Neutrophil (primary cell): Measurements from ENCODE around the gene ZBTB16.

Experiments used
- H3K27ac ChIP-seq: fragments of 200-600 bp; sonication (generic); 2 replicates; pipeline ENCODE4 v1.5.1; 2016; ENCODE audit warnings: mild to moderate bottlenecking, moderate library complexity
- H3K27me3 ChIP-seq: fragments of 200-600 bp; sonication (generic); 2 replicates; pipeline ENCODE4 v1.6.0; 2016; ENCODE audit warnings: mild to moderate bottlenecking
- H3K36me3 ChIP-seq: fragments of 200-600 bp; sonication (generic); 2 replicates; pipeline ENCODE4 v1.5.1; 2017
- H3K4me1 ChIP-seq, 2 experiments: fragments of 200-600 bp in 1 of 2; sonication (generic) in 1 of 2; 1 replicate in 1 of 2; 2 replicates in 1 of 2; pipeline versions ENCODE4 v1.5.1 to v1.6.1; 2013 to 2016; ENCODE audit warnings: low read depth in 1 of 2, low read length in 1 of 2, mild to moderate bottlenecking in 1 of 2, moderate library complexity in 1 of 2; ENCODE audit not compliant: control insufficient read depth in 1 of 2, insufficient read depth in 1 of 2
- H3K4me3 ChIP-seq, 2 experiments: fragments of 200-600 bp in 1 of 2; sonication (generic) in 1 of 2; 1 replicate in 1 of 2; 2 replicates in 1 of 2; pipeline ENCODE4 v1.5.1; 2013 to 2016; ENCODE audit warnings: low read depth in 1 of 2, low read length in 1 of 2, mild to moderate bottlenecking in 1 of 2, moderate library complexity in 1 of 2
- H3K9me3 ChIP-seq: fragments of 200-600 bp; sonication (generic); 2 replicates; pipeline ENCODE4 v1.5.1; 2016
- TF ChIP-seq, protein P1 (sequence below): fragments of 200-600 bp; sonication (generic); IDR thresholded peaks from 2 replicates; pipeline ENCODE4 v1.5.1; 2016; ENCODE audit warnings: antibody characterized with exemption

The ZBTB16 gene

GRCh38 chr11:114273890-114274635 is 214.6 kb downstream of the ZBTB16 start:
- H3K36me3 ChIP-seq, result no peaks in the 10 kb centered on the region
- H3K27me3 ChIP-seq, result peaks cover 92% of the 10 kb centered on the region
- H3K9me3 ChIP-seq, result no peaks in the 10 kb centered on the region
- H3K27ac ChIP-seq, result no peak overlapping the region
- no peaks in the 10 kb centered on the region for H3K4me1 ChIP-seq
- TF ChIP-seq, protein P1, sequence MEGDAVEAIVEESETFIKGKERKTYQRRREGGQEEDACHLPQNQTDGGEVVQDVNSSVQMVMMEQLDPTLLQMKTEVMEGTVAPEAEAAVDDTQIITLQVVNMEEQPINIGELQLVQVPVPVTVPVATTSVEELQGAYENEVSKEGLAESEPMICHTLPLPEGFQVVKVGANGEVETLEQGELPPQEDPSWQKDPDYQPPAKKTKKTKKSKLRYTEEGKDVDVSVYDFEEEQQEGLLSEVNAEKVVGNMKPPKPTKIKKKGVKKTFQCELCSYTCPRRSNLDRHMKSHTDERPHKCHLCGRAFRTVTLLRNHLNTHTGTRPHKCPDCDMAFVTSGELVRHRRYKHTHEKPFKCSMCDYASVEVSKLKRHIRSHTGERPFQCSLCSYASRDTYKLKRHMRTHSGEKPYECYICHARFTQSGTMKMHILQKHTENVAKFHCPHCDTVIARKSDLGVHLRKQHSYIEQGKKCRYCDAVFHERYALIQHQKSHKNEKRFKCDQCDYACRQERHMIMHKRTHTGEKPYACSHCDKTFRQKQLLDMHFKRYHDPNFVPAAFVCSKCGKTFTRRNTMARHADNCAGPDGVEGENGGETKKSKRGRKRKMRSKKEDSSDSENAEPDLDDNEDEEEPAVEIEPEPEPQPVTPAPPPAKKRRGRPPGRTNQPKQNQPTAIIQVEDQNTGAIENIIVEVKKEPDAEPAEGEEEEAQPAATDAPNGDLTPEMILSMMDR, result no peak
- H3K4me3 ChIP-seq, result no peak overlapping the region

GRCh38 chr11:114274637-114275036 is 215.1 kb downstream of the ZBTB16 start:
- Histone ChIP-seq H3K9me3 (no peaks in the 10 kb centered on the region), H3K4me1 (no peaks in the 10 kb centered on the region), H3K27ac (no peak overlapping the region), H3K27me3 (peaks cover 92% of the 10 kb centered on the region), H3K36me3 (no peaks in the 10 kb centered on the region), H3K4me3 (no peak overlapping the region)
- TF ChIP-seq, protein P1, result no peak

DNA sequence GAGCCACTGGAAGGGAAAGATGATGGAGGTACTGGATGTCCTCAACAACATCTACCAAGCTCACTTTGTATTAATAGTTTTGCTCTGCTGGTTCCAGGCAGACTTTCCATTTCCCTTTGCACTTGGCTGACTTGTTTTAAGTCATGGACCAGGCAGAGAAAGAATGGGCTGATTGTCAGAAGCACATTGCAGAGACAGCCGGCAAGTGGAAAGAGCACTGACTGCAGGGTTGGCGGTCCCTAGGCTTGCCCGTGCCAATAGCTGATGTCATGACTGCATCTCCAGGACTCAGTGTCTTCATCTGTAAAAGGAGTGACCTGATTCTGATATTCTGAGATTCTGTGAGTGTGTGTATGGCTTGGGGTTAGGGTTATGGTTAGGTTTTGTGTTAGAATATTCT is 215.8 kb downstream of the ZBTB16 start:
- Histone ChIP-seq H3K4me3 (no peak overlapping the region), H3K27me3 (peaks cover 89% of the 10 kb centered on the region), H3K4me1 (no peaks in the 10 kb centered on the region), H3K36me3 (no peaks in the 10 kb centered on the region), H3K27ac (no peak overlapping the region), H3K9me3 (no peaks in the 10 kb centered on the region)
- TF ChIP-seq, protein P1, result no peak

DNA sequence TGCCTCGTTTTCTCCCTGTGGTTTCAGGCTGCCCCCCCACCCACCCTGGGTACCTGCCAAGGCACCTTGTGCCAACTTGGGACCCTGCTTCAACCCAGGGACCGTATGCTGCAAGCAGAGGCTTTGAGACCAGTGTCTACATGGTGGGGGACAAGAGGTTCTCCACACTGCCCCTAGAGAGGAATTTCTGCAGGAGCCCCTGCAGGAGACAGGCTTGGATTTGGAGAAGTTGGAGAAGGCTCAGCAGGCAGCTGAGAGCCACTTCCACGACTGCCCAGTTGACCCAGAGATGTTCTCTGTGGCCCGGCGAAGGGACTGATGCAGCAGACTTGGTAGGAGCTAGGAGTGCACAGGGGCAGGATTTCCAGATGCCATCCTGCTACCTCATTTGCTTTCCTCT is 216.6 kb downstream of the ZBTB16 start:
- Histone ChIP-seq H3K27me3 (peaks cover 81% of the 10 kb centered on the region), H3K9me3 (no peaks in the 10 kb centered on the region), H3K4me3 (no peak overlapping the region), H3K27ac (no peak overlapping the region), H3K4me1 (peaks cover 0 to 7% of the 10 kb centered on the region in 2 experiments), H3K36me3 (no peaks in the 10 kb centered on the region)
- TF ChIP-seq, protein P1, result no peak

DNA sequence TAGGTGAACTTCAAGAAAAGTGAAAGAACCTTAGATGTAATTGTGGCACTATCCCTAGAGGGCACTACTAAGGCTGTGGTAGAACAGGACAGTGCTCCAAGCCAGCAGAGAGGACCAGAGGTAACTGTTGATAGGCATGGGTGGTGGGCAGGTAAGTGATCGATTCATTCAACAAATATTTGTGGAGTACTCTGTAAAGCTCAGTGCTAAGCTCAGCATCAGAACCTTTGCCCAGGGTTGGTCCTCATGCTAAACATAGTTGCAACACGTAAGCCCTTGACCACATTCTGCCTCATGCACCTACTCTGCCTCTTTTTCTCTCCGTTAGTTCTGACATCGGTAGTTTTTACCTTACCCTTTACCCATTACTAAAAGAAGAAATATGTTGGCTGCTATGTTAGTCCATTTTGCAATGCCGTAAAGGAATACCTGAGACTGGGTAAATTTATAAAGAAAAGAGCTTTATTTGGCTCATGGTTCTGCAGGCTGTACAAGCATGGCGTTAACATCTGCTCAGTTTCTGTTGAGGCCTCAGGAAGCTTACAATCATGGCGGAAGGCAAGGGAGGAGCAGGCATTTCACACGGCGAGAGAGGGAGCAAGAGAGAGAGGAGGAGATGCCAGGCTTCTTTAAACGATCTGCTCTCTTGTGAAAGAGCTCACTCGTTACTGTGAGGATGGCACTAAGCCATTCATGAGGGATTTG is 218.3 kb downstream of the ZBTB16 start:
- Histone ChIP-seq H3K27me3 (peaks cover 64% of the 10 kb centered on the region), H3K9me3 (no peaks in the 10 kb centered on the region), H3K36me3 (no peaks in the 10 kb centered on the region), H3K27ac (no peak overlapping the region), H3K4me1 (peaks cover 0 to 7% of the 10 kb centered on the region in 2 experiments), H3K4me3 (no peak overlapping the region)
- TF ChIP-seq, protein P1, result no peak
